Measurements from ENCODE around the gene SPAG9. TPM values are rescaled to one million over a fixed set of nuclear protein-coding genes. Genes with fewer than 3 reads are reported as not detected.
"Not testable (repeated sequence)": the region's sequence is repeated elsewhere in the genome, so short reads cannot be mapped to it uniquely, and the experiment has no call there.

The SPAG9 gene
- total RNA-seq, 1 donor from 2014 or later, result 164 TPM

DNA sequence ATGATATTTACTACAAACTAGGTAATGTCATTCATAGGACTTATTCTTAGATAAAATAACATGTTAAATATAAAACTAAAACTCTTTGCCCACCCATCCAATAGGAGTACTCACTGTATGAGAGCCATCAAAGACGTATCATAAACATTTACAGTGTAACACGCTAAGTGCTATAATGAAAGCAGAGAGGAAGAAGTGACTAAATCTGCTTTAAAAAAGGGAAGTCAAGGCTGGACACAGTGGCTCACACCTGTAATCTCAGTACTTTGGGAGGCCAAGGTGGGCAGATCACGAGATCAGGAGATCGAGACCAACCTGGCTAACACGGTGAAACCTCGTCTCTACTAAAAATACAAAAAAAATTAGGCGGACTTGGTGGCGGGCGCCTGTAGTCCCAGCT lies 32.4 kb downstream of the SPAG9 start:
- DNase-seq, result no peak

DNA sequence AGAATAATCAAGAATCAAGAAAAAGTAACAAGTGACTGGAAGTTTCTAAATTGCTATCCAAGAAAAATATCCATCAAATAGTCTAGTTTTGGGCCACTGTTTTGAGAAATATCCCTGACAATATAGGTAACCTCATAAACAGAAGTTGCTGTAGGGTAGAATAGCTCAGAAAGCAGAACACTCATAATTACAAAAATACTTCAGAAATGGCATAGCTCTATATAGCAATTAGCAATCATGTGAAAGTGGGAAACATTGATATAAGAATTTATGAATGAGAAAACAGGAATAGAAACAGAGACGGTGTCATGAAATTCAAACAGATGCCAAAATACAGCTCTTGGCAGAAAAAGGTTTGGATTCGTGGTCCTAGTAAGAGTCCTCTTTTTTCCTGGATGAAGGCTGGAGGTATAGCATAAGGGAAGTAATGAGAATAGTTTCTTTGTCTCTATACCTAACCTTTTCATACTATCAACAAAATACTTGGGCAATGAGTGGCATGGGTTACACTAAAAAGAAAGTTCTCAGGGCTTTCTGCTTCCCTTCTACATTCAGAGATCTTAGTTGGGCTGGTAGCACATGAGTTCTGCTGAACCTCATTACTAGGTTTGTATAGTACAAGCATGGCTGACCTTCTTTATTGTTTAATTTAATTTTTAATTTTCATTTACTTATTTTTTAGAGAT lies 33.5 kb downstream of the SPAG9 start:
- no peak for DNase-seq

DNA sequence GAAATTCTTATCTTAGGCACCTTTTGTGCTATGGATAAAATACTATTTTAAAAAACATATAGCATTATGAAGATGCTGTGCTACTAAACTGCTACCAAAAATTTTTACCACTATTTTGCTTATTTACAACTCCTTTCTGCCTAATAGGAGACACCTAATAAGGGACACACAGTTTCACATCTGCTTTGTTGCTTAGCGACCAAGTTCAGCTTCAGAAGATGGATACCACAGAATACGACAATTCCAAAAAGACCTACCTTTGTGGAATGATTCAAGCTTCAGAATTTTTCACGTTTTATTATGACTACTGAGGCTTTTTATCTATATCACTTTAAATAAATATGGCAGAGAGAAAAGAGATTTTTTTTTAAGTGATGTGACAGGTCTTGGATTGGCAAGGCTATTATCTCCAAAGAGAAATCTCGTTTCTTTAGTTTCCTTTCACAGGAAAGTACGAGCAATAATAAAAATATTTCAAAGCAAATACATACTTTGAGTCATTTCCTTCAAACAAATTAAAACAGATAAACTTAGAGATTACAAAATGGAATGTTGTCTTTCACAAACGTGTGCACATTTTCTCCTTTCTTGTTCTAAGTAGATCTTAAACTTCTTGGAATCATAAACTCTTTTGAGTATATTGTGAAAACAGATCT lies 35.4 kb downstream of the SPAG9 start:
- no peak for DNase-seq

DNA sequence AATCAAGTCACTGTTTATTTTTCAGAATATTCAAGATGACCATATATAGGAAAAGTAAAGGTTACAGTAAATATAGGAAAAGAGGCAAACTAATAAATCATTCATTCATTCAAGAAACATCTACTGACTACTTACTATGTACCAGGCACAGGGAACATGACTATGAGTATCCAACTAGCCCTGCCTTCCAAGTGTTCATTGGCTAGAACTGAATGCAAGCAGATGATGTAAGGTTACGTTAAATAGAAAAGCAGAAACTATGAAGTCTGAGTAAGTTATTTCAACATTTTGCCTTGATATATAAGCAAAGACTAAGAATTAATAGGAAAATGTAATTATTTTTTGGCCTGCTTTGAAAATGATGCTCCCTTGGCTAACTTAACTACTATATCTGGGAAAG lies 36.7 kb downstream of the SPAG9 start:
- DNase-seq, result no peak

DNA sequence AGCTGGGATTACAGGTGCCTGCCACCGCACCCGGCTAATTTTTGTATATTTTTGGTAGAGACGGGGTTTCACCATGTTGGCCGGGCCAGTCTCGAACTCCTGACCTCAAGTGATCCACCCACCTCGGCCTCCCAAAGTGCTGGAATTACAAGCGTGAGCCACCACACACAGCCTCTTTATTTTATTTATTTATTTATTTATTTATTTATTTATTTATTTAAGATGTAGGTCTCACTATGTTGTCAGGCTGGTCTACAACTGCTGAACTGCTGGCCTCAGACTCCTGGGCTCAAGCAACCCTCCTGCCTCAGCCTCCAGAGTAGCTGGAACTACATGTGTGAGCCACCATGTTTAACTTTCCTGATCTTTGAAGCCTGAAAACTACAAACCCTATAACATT lies 37.3 kb downstream of the SPAG9 start:
- DNase-seq, result not testable (repeated sequence)

DNA sequence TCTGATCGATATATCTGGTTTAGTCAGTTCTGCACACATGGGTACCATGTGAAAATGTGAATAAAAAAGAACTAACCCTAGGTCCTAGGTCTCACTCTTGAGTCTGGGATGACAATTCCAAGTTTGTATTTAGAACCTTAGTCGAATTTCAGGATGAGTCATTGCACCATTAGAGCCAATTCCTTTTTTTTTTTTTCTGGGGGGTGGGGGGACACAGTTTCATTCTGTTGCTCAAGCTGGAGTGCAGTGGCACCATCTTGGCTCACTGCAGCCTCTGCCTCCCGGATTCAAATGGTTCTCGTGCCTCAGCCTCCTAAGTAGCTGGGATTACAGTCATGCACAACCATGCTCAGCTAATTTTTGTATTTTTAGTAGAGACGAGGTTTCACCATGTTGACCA lies 41.6 kb downstream of the SPAG9 start:
- DNase-seq, result no peak

DNA sequence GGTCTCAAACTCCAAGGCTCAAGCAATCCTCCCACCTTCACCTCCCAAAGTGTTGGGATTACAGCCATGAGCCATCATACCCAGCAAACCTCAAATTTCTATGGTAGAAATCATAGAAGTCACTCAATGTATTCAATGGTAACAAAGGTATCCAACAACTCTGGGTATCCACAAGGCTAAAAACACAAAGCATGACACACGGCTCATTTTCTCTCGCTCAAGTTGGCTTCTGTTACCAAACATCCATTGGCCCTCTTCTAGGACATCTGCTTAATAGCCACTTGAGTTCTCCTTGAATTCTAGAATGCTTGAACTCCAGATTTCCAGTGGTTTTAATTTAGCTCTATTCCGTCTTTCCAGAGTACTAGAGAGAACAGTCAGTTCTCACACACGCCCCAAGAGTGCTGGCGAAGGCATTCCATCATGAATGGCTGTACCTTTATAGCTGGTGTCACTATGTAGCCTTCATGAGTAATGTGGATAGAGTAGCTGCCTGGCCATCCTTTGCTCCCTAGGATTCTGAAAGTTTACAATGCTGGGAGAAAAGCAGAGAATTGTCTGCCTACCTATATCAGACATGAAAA lies 42.6 kb downstream of the SPAG9 start:
- DNase-seq, result no peak

DNA sequence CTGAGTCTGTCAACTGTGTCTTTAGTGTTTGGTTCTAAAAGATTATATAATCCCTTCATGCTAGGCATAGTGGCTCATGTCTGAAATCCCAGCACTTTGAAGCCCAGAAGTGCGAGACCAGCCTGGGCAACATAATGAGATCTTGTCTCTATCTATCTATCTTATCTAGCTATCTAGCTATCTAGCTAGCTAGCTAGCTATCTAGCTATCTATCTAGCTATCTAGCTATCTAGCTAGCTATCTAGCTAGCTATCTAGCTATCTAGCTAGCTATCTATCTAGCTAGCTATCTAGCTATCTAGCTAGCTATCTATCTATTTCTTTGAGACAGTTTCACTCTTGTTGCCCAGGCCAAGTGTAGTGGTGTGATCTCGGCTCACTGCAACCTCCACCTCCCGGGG lies 43.8 kb downstream of the SPAG9 start:
- DNase-seq, result no peak

DNA sequence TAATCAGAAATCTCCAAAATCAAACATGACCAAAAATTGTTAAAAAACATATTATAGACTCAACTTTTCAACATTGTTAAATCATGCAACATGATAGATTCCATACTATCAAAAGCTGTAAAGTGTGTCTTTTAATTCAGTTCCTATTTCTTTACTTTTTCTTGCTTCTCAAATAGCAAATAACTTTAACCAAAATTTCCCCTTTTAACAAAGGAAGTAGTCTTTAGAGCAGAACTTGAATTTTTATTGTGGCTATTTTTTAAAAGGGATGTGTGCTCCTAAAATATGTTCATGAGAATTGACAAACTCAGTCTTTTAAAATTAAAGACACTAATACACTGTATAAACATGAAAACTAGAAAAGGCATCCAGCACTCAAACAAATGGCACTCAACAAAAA lies 49.1 kb downstream of the SPAG9 start:
- no peak for DNase-seq

DNA sequence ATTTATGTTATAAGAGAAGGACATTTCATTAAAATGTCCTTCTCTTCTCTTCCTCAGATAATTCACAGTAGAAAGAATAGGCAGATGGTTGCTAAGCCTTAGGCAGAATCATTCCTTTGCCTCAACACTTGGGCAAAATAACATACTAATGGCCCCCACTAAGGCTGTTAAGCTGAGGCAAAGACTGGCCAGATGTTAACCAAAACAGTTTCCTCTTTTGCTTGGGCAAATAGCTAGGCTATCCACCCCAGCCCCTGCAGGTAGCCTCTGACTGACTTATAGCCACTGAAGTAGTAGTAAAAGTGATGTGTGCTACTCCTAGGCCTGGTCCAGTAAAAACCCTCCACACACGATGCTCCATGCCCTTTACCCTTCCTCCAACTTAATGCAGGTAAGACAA lies 55.2 kb downstream of the SPAG9 start:
- no peak for DNase-seq

DNA sequence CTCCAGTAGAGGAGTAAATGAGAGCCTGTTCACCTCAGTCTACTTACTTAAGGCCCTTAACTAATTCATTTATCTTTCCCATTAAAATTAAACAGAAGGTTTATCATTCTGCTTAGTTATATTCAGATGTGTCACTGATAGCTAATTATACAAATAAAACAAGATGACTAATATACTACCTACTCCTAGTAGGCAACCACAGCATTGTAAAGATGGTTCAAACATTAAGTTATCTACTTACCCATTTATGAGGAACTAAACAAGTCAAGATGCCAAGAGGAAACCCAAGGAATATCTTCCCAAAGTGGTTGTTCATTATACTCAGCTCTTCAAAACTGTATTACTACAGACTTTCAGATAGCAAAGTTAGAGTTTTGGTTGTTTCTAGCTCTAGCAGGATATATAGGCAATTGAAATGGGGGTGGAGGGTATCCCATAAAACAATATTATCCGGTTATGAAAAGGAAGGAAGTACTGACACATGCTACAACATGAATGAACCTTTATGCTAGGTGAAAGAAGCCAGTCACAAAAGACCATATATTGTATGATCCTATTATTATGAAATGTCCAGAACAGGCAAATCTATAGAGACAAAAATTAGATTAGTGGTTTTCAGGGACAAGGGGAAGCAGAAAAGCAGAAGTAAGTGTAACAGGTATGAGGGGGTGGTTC lies 56.5 kb downstream of the SPAG9 start:
- DNase-seq, result no peak

DNA sequence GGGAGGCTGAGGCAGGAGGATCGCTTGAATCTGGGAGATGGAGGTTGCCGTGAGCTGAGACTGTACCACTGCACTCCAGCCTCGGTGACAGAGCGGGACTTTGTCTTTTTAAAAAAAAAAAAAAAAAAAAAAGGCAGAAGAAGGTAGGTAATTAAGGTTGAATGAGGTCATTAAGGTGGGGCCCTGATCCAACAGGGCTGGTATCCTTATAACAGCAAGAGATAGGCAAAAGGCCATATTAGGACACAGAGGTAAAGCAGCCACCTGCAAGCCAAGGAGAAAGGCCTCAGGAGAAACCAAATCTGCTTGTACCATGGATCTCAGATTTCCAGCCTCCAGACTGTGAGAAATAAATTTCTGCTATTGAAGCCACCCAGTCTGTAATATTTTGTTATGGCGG lies 60.3 kb downstream of the SPAG9 start:
- no peak for DNase-seq

DNA sequence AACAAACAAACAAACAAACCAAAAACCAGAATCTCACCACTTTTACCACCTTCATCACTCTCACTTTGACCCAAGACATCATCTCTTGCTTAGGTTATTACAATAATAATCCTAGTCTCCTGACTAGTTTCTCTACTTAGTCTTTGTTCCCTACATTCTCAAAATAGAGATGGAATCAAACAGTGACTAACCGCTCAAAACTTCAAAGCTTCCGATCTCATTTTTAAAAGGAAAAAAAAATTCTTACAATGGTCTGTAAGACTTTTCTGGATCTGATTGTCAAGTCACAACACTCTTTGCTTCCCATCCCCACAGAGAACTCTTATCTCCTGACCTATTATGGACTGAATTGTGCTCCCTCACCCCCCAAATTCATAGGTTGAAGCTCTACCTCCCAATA lies 60.9 kb downstream of the SPAG9 start:
- no peak for DNase-seq

DNA sequence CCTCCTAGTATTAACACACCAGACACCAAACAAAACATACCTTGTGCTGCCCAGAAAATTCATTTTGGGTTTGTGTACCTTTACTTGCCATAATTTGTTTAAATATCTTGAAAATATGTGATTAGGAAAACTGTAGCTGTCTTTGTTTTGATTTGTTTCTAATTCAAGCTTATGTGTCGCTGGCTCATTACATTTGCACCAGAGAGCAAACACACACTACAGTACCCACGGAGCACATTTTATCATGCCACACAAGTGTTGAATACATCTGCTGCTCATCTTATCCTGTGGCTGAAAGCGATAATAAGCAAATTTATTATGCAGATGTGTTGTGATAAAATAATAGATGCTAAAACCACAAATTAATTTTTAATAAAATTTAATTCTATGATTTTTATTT lies 63.1 kb downstream of the SPAG9 start:
- DNase-seq, result no peak

DNA sequence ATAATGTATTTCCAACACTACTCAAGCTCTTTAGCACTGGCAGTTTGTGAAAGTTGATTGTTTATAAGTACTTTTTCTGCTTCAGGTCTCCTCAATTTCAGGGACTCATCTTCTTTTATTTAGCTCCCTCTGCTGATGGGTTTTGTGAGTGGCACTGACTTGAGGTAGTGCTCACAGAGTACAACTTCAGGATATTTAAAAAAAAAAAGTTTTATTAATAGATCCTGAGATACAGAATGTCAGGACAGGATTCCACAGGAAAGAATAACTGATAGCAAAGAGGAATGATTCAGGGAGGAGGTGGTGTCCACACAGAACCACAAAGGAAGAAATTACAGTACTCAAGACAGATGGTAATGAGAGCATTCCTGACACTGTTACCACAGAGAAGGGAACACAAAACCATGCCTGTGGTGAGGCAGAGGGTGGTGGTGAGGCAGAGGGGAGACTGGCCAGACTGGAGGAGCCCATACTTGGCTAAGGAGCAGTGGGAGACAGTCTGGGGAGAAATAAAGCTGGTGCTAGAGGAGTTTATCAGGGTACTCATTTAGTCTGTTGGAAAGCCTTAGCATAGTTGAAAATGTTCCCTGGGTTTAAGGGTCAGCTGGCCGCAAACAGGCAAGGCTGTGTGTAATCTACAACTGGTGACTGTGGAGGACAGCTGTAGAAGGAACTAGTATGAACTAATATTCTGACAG lies 63.7 kb downstream of the SPAG9 start:
- peak; percentile 18 for DNase-seq

DNA sequence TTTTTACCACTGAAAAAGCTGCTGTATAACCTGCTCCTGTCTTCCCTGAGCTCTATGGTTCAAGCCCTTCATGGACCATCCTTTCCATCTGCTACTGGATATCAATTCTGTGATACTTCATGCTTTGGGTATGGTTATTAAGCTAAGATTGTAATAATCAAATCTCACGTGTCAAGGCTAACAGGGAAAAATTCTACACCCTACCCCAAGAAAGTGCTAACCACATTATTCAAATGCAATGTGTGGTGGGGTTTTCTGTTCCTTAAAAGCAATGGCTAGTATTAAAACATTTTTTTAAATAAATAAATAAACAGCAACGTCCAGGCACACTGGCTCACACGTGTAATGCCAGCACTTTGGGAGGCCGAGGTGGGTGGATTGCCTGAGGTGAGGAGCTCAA lies 65.9 kb downstream of the SPAG9 start:
- no peak for DNase-seq

DNA sequence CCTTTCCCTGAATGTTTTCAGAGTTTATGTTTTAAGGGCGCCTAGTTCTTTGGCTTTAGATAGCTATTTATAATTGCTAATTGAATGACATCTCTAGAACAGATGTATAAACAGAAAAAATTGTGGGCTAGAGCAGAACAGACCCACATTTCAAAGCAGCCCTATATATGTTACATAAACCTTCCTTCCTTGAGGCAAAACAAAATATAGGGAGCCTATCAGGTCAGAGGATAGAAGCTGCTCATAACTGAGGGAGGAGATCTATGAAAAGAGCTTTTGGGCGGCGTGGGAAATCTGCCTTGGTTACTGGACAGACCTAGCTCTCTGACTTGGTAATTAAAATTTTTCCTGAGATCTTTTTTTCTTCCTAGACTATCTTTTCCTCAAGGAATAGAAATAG lies 68.4 kb downstream of the SPAG9 start:
- DNase-seq, result no peak

DNA sequence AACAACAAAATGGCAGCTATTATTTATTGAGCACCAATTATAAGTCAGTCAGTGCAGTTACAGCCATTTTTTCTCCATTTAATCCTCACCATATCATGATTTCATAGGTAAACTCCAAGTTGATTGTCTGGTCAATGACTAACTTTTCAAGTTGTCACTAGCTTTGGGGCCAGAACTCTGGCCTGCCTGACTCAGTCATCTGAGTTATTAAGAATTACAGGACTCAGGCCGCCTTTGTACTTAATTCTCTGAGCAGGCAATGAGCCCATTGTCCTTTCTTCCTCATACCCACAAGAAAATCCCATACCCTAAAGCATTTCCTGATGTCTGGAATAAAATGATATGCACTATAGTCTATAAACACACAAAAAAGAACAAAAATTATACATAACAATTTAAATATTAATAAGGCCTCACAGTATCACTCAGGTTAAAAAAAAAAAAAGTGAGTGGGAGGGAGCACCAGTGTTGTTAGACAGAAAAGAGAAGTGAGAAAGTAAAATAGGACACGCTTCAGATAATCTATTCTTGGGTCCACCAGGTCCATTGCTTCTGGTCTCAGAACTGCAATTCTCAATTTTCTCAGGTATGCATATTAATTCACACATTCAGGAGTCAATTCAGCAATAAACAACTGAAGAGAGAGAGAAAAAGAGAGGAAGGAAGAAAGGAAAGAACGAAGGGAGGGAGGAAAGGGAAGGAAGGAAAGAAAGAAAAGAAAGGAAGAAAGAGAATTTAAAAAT lies 70.2 kb downstream of the SPAG9 start:
- DNase-seq, result no peak

DNA sequence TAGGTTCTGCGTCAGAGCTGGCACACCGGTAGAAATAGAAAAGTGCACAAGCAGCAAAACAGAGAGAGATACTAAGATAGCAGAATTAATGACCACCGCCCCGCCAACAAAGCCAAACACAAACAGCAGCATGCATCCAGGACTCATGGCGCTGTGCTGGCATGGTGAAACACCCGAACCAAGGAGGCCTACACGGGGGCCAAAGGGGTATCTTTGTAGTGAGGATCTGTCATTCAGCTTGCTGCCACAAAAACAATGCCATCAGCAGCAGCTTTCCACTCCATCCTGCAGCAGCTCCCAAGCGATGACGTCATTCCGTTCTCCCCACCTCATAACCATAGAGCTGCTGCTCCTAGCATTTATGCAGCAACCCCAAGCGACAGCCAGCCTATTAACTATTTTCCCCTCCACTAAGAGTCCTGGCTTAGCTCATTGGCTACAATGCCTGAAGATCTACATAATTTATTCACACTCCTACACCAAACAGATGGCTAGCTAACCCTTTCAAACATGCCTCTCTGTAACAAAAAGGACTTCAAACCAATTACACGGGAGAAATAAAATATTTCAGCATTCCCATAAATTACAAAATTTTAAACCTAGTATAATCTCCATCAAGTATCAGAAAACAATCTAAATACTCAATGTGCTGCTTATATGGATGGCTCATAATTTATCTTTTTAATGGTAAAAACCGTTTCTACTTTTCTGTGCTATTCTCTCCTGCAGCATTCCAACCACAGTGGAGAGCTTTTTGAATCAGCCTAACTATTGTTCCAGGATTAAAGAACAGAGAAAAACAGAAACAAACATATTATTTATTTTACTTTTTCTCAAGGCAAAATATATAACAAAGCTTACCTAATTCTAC lies 73.9 kb downstream of the SPAG9 start:
- peak; percentile 94 for DNase-seq

DNA sequence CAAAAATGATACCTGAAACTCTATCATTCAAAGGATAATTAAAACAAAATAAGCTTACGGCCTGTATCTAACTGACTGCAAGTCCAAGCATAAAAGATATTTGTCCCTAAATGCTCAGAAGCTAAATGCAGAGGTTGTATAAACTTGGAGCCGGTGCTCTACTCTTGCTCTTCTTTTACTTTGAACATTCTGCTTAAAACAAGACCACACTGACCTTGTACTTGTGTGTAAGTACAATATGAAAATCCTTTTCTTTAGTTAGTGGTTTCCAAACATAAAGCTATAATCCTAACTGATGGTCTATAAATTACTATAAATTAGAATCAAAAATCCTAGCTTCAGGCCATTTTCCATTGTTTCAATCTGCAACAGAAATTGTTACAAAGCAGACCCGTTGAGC lies 74.6 kb downstream of the SPAG9 start:
- DNase-seq, result no peak

DNA sequence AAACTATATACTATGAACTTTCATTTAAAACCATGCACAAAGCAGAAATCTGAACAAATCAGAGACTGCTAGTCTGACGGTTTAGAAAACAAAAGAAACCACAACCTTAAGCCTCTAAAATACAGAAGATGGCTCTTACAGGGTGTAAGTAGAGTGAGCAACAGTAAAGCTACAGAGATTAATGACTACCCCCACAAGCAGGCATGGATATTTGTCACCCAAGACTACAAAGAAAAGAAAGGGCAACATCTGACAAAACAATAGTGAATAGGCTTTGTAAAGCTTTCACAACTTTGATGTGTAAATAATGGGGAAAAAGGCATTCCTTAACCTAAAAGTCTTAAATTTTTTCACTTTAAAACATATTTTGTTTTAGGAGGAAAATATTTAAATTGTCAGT lies 75.0 kb downstream of the SPAG9 start:
- DNase-seq, result no peak

All from skin of body (tissue), 2 donors.